ENCODE results near the gene FILIP1L. TPM values are rescaled to one million over a fixed set of nuclear protein-coding genes. Genes with fewer than 3 reads are reported as not detected.

FILIP1L gene
- total RNA-seq, result 1.2 TPM

DNA sequence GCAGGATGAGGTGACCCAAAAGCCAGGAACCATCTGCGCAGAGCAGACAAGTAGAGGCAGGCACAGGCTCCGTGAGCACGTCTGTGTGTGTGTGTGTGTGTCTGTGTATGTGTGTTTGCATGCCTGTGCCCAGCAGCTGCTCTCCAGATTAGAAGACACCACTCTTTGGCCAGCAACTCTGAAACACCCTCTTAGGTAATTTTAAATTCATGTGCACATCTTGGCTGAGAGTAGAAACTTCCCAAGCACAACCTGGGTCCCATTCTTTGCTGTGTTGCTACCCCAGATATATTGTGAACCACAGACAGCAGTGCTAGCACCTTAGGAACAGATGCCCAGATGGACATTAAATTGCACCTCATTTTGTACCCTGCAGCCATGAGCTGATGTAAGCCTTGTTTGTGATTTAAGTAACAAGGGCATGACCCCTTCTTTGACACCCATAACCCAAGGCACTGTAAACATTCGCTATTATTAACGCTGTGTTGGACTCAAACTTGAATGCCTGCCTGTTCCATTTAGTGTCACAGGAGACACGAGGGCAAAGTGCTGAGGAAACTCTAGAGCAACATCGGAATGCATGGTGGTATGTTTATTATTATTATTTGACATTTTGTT, at the start of gene FILIP1L:
Gene FILIP1L (minus strand): TSS at position 89 of the 618 bp plus-strand sequence.
- FAIRE-seq, result no peak
- DNase-seq (ENCODE audit: low spot score in 2 of 2), result no peak

DNA sequence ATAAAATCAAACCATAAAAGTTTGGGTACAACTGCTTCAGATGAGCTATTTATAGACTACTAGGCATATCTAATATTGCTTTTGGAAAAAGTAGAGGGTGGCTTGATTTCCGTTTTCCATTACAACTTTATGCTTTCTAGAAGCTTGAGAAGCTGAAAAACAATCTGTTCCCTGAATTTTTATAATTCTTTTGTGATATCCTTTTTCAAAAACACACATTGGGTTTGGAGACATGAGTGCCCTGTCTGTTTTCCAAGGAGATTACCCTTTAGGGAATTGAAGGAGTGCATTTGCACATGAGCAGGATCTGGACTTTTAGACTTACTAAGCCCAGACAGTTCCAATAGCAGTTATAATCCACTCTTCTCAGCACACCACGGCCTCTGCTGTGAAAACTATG, 49.5 kb upstream of the FILIP1L start:
- FAIRE-seq, result no peak
- no peak for DNase-seq (ENCODE audit: low spot score in 2 of 2)

DNA sequence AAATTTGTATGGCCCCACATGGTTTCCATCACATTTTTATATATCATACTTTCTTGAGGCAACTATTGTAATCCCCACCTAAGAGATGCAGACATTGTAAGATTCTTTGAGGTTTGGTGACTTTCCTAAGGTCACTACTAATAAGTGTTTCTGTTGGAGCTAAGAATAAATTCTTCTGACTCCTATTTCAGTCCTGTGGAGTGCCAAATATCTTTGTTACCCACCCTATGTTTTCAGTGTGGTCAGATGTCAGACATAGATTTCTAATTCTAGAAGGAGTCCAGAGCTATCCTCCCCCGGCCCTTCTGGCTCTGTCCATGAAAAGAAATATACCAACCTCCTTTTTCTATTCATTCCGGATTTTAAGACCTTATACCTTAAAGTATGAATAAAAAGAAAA, 46.2 kb upstream of the FILIP1L start:
- DNase-seq (ENCODE audit: low spot score in 2 of 2), result no peak
- no peak for FAIRE-seq

DNA sequence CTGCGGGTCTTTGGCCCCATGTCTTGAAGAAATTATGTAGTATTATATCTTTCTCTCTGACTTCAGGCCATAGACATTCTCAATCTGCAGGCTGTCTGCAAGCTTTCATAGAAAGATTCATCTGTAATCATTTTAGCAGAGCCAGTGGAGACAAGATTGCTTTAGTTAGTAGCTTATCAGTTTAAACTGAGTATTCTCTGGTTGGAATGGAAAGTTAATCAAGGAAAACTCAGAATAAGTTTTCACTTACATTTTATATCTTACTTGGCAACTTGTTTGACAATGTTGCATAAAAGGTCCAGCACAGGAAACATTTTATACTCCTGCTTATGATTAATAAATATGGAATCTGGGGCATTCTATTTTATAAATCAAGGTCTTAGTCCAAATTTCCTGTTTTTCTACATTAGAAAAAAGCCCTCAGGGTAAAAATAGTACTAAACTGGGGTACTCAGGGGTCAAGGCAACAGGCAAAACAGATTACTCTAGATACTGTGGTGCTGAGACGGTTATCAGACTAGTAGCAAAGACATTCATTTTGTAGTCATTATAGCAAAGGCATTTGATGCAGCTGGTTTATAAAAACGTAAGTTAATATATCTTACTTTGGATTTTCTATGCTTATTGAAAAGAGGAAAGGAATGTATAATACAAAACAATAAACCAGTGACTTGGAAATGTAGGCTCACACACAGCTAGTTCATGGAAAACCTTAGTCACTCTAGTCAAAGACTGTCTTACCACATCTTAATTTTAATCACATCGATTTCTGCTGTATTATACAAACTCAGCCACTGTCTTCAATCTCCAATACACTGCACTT, 45.2 kb upstream of the FILIP1L start:
- FAIRE-seq, result no peak
- DNase-seq (ENCODE audit: low spot score in 2 of 2), result no peak

DNA sequence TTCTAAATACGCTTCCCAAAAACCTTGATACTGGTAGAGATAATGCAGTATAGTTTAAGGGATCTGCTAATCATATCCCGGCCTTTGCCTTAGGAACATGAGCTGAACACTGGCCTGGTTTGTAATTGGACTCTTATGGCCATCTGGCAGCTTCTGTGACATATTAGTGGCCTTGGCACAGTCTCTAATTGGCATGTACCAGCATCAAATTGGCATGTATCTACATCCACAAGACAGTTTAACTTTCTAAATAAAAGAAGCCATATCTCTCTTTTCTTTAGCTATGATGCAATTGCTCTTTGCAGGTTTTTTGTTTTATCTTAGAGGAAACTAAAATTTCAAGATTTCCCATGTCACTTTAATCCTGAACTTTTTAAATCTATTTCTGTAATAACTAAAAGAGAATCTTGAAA, 44.6 kb upstream of the FILIP1L start:
- DNase-seq (ENCODE audit: low spot score in 2 of 2) (no peak), FAIRE-seq (no peak)

DNA sequence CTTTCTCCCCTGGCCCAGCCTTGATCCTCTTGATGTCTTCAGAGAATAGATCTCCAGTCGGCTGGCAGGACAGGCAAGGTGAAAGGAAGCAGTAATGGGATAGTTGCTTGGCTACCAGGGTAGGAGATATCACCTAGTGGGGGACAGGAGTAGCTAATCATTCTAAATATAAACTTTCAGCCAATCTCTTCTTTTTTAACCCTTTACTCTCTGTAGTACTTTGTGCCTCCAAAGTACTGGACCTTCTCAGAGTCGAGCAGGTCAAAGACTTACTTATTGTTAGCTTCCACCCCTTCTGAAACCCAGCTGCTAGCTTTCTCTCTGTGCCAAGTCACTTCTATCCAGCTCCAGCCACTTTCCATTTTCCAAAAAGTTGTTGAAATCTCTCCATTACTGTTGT, 43.4 kb upstream of the FILIP1L start:
- no peak for DNase-seq (ENCODE audit: low spot score in 2 of 2)

DNA sequence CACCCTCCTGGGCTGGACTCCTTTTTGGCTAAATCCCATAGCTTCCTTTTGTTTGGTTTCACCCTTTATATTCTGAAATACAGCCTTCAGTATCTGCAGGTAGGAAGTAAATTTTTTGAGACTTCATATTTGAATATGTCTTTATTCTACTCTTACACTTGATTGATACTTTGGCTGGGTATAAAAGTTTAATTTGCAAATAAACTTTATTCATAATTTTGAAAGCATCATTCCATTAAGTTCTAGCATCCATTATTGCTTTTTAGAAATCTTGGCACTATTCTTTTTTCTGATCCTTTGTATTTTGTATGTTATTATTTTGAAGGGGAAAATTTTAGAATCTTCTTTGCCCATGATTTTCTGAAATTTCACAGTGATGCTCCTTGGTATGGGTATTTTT, 41.3 kb upstream of the FILIP1L start:
- DNase-seq (ENCODE audit: low spot score in 2 of 2), result no peak
- FAIRE-seq, result no peak

More for the DNA sequence above, 43.4 kb upstream of the FILIP1L start:
- FAIRE-seq, result no peak

DNA sequence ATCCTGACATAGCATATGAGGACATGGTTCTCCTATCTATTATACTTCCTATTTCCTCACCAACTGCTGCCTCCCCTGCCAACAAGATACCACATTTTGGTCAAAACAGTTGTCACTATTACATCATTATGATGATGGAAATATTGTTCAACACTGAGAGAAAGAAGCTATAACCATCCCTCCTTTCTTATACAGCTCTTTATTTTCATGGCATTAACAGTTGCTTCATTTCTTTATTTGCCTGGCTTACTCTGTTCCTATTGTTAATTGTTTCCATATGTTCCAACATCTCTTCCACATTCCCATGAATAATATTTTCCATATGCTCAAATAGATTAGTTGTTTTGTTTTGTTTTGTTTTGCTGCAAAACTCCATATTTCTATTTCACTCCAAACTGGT, 40.8 kb upstream of the FILIP1L start:
- no peak for FAIRE-seq
- DNase-seq (ENCODE audit: low spot score in 2 of 2), result no peak

DNA sequence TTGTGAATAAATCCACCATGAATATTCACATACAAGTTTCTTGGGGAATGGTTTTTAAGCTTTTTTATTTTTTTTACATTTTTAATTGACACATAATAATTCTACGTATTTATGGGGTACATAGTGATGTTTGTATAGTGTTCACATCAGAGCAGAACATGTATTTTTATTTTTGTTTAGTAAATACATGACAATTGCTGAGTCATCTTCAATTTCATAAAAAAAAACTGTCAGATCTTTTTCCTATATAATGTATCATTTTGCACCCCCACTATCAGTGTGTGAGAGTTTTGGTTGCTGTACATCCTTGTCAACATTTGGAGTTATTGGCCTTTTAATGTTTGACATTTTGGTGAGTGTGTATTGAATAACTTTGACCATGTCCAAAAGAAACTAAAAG, 39.9 kb upstream of the FILIP1L start:
- FAIRE-seq, result no peak
- DNase-seq (ENCODE audit: low spot score in 2 of 2), result no peak

DNA sequence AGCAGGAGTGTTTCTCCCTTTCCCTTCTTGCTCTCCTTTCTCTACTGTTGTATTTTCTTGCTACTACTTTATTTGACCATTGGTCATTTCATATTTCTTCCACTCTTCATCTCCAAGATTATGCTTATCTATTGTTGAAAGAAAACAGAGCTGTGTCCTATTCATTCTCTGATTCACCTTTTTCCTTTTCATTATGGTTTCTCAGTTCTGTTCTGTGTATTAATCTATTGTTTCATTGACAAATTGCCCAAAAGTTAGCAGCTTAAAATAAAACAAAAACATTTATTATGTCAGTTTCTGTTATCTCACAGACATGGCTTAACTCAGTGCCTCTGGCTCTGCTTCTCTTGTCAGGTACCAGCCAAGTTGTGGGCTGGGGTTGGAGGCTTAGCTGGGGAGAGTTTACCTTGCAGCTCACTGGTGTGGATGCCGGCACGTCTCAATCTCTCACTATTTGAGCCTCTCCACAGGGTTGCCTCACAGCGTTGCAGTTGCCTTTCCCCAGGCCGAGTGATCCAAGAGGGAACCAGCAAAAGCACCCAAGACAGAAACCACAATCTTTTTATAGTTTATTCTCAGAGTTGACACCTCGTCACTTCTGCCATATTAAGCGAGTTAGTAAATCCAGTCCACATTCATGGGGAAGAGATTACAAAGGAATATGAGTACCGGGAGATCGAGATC, 36.9 kb upstream of the FILIP1L start:
- DNase-seq (ENCODE audit: low spot score in 2 of 2) (no peak), FAIRE-seq (no peak)

DNA sequence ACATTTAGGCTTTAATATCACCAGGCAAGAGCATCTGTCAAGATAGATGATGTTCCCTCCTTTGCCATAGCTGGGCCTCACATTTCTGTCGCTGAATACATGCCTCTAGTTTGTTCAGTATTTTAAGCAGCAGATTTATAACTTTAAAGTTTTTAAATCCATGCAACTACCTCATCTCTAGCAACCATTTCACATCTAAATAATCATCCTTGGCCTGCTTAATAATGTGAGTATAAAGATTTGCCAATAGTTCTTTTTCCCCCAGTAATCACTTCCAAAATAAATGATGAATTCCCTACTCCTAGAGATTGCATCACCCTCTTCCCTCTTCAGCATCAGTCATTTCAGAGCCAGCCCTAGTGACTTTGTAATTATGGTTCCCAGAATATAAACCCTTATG, 36.2 kb upstream of the FILIP1L start:
- FAIRE-seq (no peak), DNase-seq (ENCODE audit: low spot score in 2 of 2) (no peak)

DNA sequence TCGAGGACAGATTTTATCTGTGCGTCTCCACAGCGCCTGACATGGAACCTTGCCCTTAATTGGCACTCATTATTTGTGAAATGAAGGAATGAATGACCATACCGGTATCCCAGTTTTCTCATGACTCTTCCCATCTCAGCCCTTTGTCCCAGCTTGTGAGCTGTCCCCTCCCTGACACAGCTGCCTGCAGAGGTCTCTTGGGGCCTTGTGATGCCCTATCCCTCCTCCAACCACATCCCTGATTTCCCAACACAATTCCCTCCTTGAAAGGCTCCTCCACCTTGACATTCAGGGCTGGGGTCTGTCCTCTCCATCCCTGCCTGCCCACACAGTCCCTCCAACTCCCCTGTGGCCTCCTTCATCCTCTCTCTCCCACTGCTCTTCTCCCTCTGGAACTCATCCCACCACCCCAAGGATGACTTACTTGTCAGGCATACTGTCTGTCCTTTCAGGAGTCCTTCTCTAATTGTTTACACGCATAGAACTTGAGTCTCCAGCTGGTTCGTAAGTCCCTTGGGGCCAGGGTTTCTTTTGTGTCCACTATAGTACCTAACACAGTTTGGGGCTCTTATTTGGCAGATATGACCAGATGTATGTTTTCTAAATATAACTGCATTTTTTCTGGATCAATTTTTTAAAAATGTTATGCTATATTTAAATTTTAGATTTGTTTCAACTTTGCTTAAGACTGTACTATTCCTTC, 35.6 kb upstream of the FILIP1L start:
- no peak for FAIRE-seq
- no peak for DNase-seq (ENCODE audit: low spot score in 2 of 2)

DNA sequence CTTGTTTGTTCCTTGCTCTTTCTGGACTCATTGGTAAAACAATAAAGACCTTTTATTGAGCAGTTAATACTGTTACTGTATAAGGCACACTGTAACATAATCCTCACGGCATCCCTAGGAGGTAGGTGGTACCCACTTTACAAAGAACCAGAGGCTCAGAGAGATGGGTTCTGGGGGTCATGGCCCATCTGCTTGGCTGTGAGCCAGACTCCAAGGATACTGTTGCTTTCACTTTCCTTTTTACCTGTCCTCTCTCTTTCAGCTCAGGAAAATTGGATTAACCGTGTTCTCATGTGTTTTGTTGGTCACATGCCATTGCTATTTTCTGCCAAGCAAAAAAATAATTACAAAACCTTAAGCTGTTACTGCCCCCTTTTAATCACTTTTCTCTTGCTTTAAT, 34.8 kb upstream of the FILIP1L start:
- no peak for DNase-seq (ENCODE audit: low spot score in 2 of 2)
- no peak for FAIRE-seq

DNA sequence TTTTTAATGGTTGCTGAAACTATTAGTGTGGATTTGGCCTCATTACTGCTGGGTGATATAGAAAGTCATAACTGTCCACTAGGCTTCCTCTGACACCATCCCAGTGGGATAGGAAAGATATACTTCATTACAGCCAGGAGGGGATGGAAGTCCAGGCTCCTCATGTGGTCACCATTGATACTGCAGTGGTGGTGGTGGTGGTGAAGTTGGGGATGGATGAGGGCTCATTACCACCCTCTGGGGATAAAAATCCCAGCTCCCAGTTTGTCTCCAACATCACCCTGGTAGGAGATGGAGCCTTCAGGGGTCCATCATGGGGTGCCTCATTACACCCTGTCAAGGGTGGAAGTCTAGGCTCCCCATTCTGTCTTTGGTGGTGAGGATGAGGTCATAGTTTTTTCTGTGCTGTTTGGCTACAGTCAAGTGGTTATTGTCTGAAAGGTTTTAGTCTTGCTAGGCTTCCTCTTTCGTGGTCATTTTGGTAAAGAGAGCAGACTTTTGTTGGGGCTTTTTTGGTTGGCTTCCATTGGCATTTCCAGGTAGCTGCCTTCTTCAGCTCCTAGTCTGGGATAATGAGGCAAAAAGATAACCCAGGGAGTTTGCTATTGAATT, 30.1 kb upstream of the FILIP1L start:
- FAIRE-seq, result no peak
- DNase-seq (ENCODE audit: low spot score in 2 of 2), result no peak

DNA sequence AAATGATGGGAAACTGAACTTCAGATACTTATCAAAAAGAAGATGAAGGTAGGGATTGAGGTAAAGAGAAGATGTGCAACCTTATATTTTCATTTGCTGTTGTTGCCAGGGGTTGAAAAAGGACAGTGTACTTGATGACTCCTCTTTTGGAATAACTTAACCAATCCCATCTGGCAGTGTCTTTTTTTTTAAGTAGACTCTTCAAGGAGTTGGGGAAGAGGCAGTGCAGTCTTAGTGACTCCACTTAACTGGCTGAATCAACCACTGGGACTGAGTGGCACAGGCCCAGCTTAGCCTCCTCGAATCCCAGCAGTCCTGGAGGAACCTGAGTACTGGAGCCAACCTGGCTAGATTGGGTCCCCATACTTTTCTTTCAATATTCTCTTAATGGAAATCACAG, 27.3 kb upstream of the FILIP1L start:
- FAIRE-seq, result no peak

DNA sequence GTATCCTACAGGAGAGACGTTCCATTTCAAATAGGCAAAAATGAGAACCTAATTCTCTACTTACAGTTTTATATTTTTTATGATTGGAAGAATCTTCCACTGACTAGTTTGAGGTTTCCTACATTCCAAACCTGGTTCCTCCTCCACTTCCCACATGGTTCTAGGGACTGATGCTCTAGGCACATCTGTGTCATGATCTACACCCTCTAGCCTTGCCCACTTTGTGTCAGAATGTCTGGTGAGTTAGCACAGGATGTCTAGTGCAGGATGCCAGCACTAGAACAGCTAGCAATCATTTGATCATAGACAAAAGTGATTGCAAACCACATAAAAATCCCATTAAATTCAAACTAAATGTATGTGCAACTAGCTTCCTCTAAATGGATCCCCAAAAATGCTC, 26.7 kb upstream of the FILIP1L start:
- FAIRE-seq (no peak), DNase-seq (ENCODE audit: low spot score in 2 of 2) (no peak)

More for the DNA sequence above, 27.3 kb upstream of the FILIP1L start:
- no peak for DNase-seq (ENCODE audit: low spot score in 2 of 2)

DNA sequence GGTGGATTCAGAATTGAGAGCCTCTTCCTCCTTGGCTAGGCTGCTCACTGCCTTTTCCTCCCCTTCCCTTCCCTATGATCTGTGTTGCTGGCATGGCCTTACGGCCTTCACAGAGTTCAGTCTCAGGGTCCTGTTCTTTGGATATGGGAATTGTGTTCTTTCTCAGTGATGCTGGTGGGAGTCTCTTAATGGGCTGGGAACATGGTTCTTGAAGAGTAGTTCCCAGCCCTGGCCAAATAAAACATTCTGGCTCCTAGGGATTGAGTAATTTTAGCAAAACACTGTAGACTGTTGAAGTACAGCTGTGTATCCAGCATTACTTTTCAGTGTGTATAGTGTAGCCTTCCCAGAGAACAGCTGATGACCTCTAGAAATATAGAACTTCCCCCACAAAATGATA, 22.6 kb upstream of the FILIP1L start:
- DNase-seq (ENCODE audit: low spot score in 2 of 2), result no peak
- FAIRE-seq, result no peak

DNA sequence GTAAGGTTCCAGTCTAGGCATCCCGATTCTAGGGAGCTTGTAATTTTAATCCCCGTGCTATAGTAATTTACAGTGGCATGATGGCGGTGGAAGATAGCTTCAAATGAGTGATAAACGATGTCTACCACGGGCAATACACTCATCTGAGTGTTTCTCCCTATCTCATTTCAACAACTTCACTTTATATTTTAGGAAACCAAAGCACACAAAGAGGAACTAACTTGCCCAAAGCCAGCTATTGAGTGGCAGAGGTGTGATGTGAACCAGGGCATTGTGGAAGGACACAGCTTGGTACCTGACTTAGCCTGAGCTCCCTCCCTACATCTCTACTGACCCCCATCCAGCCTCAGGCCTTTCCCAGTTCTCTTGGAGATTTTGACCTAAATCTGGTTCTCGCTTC, 16.9 kb upstream of the FILIP1L start:
- FAIRE-seq (no peak), DNase-seq (ENCODE audit: low spot score in 2 of 2) (no peak)

DNA sequence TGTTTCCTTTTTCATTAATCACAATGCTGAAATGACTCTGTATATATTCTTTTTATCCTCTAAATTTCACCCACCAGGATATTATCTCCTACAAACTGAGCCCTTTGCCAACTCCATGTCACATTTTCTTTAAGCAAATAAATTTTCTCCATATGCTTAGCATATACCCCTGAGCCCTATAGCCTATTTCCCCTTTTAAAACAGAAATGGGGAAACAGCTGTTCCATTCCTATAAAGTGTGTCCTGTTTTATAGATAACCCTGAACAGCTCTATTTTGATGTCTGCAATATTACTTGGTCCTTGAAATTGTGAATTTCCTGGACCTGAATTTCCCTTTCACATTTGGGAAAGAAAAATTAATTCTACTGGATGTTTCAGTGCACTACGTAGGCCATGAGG, 15.6 kb upstream of the FILIP1L start:
- DNase-seq (ENCODE audit: low spot score in 2 of 2) (no peak), FAIRE-seq (no peak)

DNA sequence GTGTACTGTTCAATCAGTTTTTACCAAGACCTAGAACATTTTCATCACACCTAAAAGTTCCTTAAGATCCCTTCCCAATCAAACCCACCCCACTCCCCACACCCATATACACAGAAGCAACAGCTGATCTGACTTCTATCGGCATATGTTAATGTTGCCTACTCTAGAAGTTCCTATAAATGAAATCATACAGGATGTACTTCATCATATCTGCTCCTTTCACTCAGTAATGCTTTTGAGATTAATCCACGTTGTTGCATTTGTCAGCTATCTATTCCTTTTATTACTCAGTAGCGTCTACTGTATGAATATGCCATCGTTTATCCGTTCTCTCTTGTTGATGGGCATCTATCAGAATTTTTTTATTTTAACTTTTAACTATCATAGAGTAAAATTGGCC, 14.3 kb upstream of the FILIP1L start:
- no peak for DNase-seq (ENCODE audit: low spot score in 2 of 2)
- FAIRE-seq, result no peak

DNA sequence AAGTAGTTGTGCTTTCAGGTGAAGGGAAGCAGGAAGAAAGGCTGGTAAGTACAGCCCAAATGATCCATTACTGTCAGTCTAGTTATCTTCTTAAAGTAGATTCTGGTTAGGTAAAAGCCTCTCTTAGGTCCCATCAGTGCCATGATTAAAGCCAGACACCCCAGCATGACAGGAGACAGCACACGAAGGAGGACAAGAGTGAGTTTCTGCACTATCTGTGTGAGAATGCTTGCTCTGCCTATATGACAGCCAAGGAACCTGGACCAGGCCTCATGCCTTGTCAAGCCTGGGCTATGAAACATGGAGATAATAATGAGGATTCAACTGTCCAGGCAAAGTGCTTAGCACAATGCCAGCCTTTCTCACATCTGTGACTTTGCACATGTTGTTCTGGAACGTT, 13.5 kb upstream of the FILIP1L start:
- DNase-seq (ENCODE audit: low spot score in 2 of 2) (no peak), FAIRE-seq (no peak)

Measured in frontal cortex (tissue), 4 donors.